GM21717 (cell line): ENCODE measurements around the gene DTNA.

Source experiments
- ATAC-seq: cut with Tn5 transposase; IDR thresholded peaks from one replicate; pipeline ENCODE4 v1.9.1; 2021; ENCODE audit warnings: mild to moderate bottlenecking, moderate library complexity; ENCODE audit not compliant: unreplicated experiment

Gene DTNA

GRCh38 chr18:34928754-34929335 lies 218.7 kb downstream of the DTNA start:
- no peak for ATAC-seq

GRCh38 chr18:34929336-34929780 lies 219.3 kb downstream of the DTNA start:
- ATAC-seq: no peak

GRCh38 chr18:34932363-34932762 lies 222.3 kb downstream of the DTNA start:
- ATAC-seq: no peak

- ATAC-seq: no peak
Observed at GRCh38 chr18:34932792-34933466, 222.8 kb downstream of the DTNA start.

- ATAC-seq: no peak
Observed at GRCh38 chr18:34933909-34934661, 224.0 kb downstream of the DTNA start.

GRCh38 chr18:34936772-34937171 lies 226.7 kb downstream of the DTNA start:
- no peak for ATAC-seq

GRCh38 chr18:34938090-34938489 lies 228.0 kb downstream of the DTNA start:
- ATAC-seq: no peak
